PC-3 (cell line): ENCODE data around the gene UGT1A9. TPM values are rescaled to one million over a fixed set of nuclear protein-coding genes. Genes with fewer than 3 reads are reported as not detected.
A peak's percentile ranks its signal among the peaks of the same experiment; 100 is the strongest.
"Not testable (repeated sequence)": the region's sequence is repeated elsewhere in the genome, so short reads cannot be mapped to it uniquely, and the experiment has no call there.

ENCODE experiments used
- ATAC-seq: fragments of 200-7000 bp; cut with Tn5 transposase; 2 replicates; pipeline ENCODE4 v1.9.1; 2020; ENCODE audit warnings: mild to moderate bottlenecking, moderate library complexity
- BruUV-seq: library from RNA; stranded (reverse); fragments of 400-500 nt; replicated peaks from 2 replicates; lab custom pipeline; 2021; lab: Mats Ljungman, UMichigan
- CTCF ChIA-PET: fragments of 300-600 bp; sonication (Branson Sonifier 250); formaldehyde crosslinking; loops from one replicate; lab custom pipeline; 2022; ENCODE audit warnings: antibody characterized with exemption; lab: Charles Lee
- POLR2A ChIA-PET: fragments of 300-600 bp; sonication (Branson Sonifier 250); formaldehyde crosslinking; loops from one replicate; lab custom pipeline; 2022; ENCODE audit warnings: antibody characterized with exemption; ENCODE audit not compliant: unreplicated experiment; lab: Charles Lee
- DNase-seq: peaks from one replicate; pipeline ENCODE4 v3.0.0-alpha.2; 2015
- H2AFZ ChIP-seq: fragments of 300-600 bp; sonication (generic); 2 replicates; pipeline ENCODE4 v1.6.0; 2016; ENCODE audit warnings: antibody characterized with exemption, low read length
- H3F3A ChIP-seq: fragments of 300-600 bp; sonication (generic); one replicate; pipeline ENCODE4 v1.6.0; 2017; ENCODE audit warnings: antibody characterized with exemption, low read length, control low read depth, mild to moderate bottlenecking; ENCODE audit not compliant: unreplicated experiment
- H3K27ac ChIP-seq: fragments of 300-600 bp; sonication (generic); 2 replicates; pipeline ENCODE4 v1.5.1; 2016; ENCODE audit warnings: mild to moderate bottlenecking, low read length
- H3K27me3 ChIP-seq: fragments of 300-600 bp; sonication (generic); 2 replicates; pipeline ENCODE4 v1.6.1; 2016; ENCODE audit warnings: low read length, mixed read lengths
- H3K36me3 ChIP-seq: fragments of 300-600 bp; sonication (generic); 2 replicates; pipeline ENCODE4 v1.6.1; 2016; ENCODE audit warnings: low read depth, mixed run types, low read length, mixed read lengths
- H3K4me1 ChIP-seq: fragments of 300-600 bp; sonication (generic); 2 replicates; pipeline ENCODE4 v1.5.1; 2016; ENCODE audit warnings: low read length; ENCODE audit not compliant: insufficient read depth
- H3K4me2 ChIP-seq: fragments of 300-600 bp; sonication (generic); 2 replicates; pipeline ENCODE4 v1.6.0; 2016; ENCODE audit warnings: low read length
- H3K4me3 ChIP-seq: fragments of 300-600 bp; sonication (generic); 2 replicates; pipeline ENCODE4 v1.5.1; 2016; ENCODE audit warnings: mild to moderate bottlenecking, low read length, mixed read lengths
- H3K79me2 ChIP-seq: fragments of 300-600 bp; sonication (generic); 2 replicates; pipeline ENCODE4 v1.6.1; 2017; ENCODE audit warnings: low read length, mixed read lengths
- H3K9ac ChIP-seq: fragments of 300-600 bp; sonication (generic); 2 replicates; pipeline ENCODE4 v1.6.0; 2016; ENCODE audit warnings: mild to moderate bottlenecking, low read length
- H3K9me2 ChIP-seq: fragments of 300-600 bp; sonication (generic); replicated peaks from 2 replicates; pipeline ENCODE4 v1.6.1; 2016; ENCODE audit warnings: mixed run types, low read length, mixed read lengths
- H3K9me3 ChIP-seq: fragments of 300-600 bp; sonication (generic); 2 replicates; pipeline ENCODE4 v1.6.1; 2016; ENCODE audit warnings: low read length, mixed read lengths
- H4K20me1 ChIP-seq: fragments of 300-600 bp; sonication (generic); 2 replicates; pipeline ENCODE4 v1.6.1; 2016; ENCODE audit warnings: low read length, mixed read lengths
- EZH2 ChIP-seq: fragments of 300-600 bp; sonication (generic); IDR thresholded peaks from one replicate; pipeline ENCODE4 v1.6.1; 2017; ENCODE audit warnings: antibody characterized with exemption, mild to moderate bottlenecking, low read length; ENCODE audit not compliant: unreplicated experiment
- EZH2phosphoT487 ChIP-seq: fragments of 300-600 bp; sonication (generic); IDR thresholded peaks from 2 replicates; pipeline ENCODE4 v1.6.1; 2018; ENCODE audit warnings: mild to moderate bottlenecking, antibody characterized with exemption, low read length, borderline replicate concordance
- intact Hi-C: fragments of 100-400 bp; cut with micrococcal nuclease; formaldehyde crosslinking; loops from 2 replicates; pipeline ENCODE4 v1.9.0; 2023
- total RNA-seq: library from RNA; depleted of rRNA; stranded (reverse); fragments of >200 nt; gene quantifications from 2 replicates; pipeline ENCODE4 v1.2.3, GENCODE V29; 2014
- TF ChIP-seq, protein P1 (sequence below): fragments of 300-600 bp; sonication (generic); conservative IDR thresholded peaks from 2 replicates; pipeline ENCODE4 v1.5.1; 2017; ENCODE audit warnings: antibody characterized with exemption, low read depth, mild to moderate bottlenecking, low read length

Gene UGT1A9
- total RNA-seq, 1 experiment from 2014 or later = not detected

DNA sequence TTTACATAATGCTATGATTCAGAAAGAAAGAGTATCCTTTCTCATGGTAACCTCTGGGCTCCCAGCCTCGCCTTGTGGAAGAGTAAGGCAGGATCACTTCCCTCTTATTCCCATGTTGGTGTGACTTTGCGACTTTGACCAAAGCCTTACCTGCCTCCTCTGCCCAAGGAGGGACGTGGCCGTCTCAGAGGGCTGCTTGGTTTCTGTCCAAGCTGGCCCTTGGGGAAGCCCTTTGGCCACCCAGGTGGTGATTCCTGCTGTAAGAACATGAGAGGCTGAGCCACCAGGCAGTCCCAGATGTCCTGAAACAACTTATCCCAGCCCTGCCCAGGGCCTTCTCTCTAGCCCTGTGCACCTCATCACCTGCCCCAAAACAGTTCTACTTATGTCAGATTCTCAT is 27.0 kb downstream of the UGT1A9 start:
- H3K27me3 ChIP-seq = no peaks in the 10 kb centered on the region
- ATAC-seq (no peak), DNase-seq (no peak)
- TF ChIP-seq EZH2 (no peak), EZH2phosphoT487 (no peak)
- TF ChIP-seq, protein P1, sequence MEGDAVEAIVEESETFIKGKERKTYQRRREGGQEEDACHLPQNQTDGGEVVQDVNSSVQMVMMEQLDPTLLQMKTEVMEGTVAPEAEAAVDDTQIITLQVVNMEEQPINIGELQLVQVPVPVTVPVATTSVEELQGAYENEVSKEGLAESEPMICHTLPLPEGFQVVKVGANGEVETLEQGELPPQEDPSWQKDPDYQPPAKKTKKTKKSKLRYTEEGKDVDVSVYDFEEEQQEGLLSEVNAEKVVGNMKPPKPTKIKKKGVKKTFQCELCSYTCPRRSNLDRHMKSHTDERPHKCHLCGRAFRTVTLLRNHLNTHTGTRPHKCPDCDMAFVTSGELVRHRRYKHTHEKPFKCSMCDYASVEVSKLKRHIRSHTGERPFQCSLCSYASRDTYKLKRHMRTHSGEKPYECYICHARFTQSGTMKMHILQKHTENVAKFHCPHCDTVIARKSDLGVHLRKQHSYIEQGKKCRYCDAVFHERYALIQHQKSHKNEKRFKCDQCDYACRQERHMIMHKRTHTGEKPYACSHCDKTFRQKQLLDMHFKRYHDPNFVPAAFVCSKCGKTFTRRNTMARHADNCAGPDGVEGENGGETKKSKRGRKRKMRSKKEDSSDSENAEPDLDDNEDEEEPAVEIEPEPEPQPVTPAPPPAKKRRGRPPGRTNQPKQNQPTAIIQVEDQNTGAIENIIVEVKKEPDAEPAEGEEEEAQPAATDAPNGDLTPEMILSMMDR = no peak
- no peaks in the 10 kb centered on the region for H3F3A ChIP-seq
- no peaks in the 10 kb centered on the region for H3K9me2 ChIP-seq
- H3K4me1 ChIP-seq = peaks cover 10% of the 10 kb centered on the region
- H3K9me3 ChIP-seq = no peaks in the 10 kb centered on the region
- no peak overlapping the region for H3K4me3 ChIP-seq
- intact Hi-C loops = no loop called here
- no peak overlapping the region for H2AFZ ChIP-seq
- no peak overlapping the region for H3K27ac ChIP-seq
- no peak overlapping the region for H3K9ac ChIP-seq
- ChIA-PET CTCF (no interaction called here), POLR2A (no interaction called here)
- no peak overlapping the region for H3K4me2 ChIP-seq
- H3K79me2 ChIP-seq = no peaks in the 10 kb centered on the region
- no peaks in the 10 kb centered on the region for H3K36me3 ChIP-seq
- no peaks in the 10 kb centered on the region for H4K20me1 ChIP-seq
- no TSS peak for BruUV-seq

DNA sequence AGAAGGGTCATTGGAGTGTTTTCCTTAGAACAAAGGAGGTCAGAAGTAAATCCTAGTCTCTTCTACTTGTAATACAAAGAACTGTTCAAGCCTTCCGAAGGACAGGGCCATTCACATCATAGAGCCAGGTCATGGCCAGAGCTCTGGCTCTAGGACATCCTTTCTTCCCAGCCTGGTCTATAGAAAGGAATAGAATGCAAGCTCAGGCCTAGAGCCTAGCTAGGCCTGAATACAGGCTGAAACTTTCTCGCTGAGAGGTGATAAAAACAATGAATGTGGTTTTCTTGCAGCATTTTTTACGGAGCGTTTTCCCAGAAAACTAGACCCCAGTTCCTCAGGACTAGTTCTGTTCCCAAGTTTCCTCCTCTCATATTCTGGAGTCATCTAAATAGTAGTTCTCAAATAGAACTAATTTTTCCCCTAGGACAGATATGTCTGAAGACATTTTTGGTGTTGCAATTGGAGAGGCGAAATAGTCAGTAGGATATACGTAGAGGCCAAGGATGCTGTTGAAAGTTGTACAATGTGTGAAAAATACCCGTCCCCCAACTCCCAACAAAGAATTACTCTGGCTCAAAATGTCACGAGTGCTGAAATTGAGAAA is 27.8 kb downstream of the UGT1A9 start:
- Histone ChIP-seq H3K4me3 (no peak overlapping the region), H3K9me2 (no peaks in the 10 kb centered on the region), H2AFZ (peak overlapping the region; percentile 64), H3F3A (no peaks in the 10 kb centered on the region), H3K27me3 (no peaks in the 10 kb centered on the region), H3K9ac (peak overlapping the region; percentile 55), H3K36me3 (no peaks in the 10 kb centered on the region), H3K4me2 (no peak overlapping the region), H3K4me1 (peaks cover 10% of the 10 kb centered on the region), H3K79me2 (no peaks in the 10 kb centered on the region), H3K27ac (peak overlapping the region; percentile 91), H3K9me3 (no peaks in the 10 kb centered on the region), H4K20me1 (no peaks in the 10 kb centered on the region)
- ChIA-PET POLR2A (no interaction called here), CTCF (no interaction called here)
- DNase-seq (no peak), ATAC-seq (no peak)
- intact Hi-C loops = no loop called here
- BruUV-seq = TSS peak; percentile 46
- TF ChIP-seq, protein P1 = no peak
- no peak for TF ChIP-seq EZH2phosphoT487
- no peak for TF ChIP-seq EZH2

DNA sequence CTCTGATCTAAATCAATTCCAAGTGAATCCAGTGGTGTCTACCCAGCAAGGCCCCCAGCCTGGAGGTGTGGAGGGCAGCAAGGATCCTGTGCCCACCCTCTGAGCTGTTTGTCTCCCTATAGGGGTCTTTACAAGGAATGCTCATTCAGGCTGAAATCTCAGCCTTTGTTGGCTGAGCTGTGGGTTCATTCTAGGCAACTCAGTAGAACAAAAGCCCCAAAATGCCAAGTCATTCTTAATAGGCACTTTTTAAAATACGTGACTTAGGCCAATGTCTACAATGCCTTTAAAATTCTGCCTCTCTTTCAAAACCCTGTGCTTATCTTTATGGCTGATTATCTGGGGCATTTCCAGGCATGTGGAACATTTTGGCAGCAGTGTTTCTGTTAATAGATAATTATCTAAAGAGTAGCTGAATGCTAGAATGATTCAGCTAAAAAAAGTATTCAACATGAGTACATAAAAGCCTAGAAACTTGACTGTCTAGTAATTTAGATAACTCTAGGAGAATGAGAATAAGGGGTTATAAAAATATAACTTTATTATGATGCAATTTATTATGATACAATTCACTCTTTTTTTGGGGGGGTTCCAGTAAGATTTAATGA is 28.4 kb downstream of the UGT1A9 start:
- CTCF ChIA-PET = no interaction called here
- Histone ChIP-seq H3K9ac (peak overlapping the region; percentile 55), H3K4me3 (no peak overlapping the region), H3K9me2 (no peaks in the 10 kb centered on the region), H3K27ac (peak overlapping the region; percentile 91), H3K4me2 (no peak overlapping the region), H3K36me3 (no peaks in the 10 kb centered on the region), H3K9me3 (no peaks in the 10 kb centered on the region), H3F3A (no peaks in the 10 kb centered on the region), H3K4me1 (peaks cover 10% of the 10 kb centered on the region), H3K27me3 (no peaks in the 10 kb centered on the region), H3K79me2 (no peaks in the 10 kb centered on the region), H2AFZ (peak overlapping the region; percentile 64), H4K20me1 (no peaks in the 10 kb centered on the region)
- ATAC-seq (peak; percentile 75), DNase-seq (peak; percentile 81)
- BruUV-seq = no TSS peak
- POLR2A ChIA-PET = no interaction called here
- TF ChIP-seq EZH2 = no peak
- TF ChIP-seq, protein P1 = no peak
- no peak for TF ChIP-seq EZH2phosphoT487
- intact Hi-C loops = no loop called here

DNA sequence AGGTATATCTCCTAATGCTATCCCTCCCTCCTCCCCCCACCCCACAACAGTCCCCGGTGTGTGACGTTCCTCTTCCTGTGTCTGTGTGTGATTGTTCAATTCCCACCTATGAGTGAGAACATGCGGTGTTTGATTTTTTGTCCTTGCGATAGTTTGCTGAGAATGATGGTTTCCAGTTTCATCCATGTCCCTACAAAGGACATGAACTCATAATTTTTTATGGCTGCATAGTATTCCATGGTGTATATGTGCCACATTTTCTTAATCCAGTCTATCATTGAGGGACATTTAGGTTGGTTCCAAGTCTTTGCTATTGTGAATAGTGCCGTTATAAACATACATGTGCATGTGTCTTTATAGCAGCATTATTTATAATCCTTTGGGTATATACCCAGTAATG is 29.1 kb downstream of the UGT1A9 start:
- H3K9ac ChIP-seq, intact Hi-C loops, H4K20me1 ChIP-seq, POLR2A ChIA-PET, H3F3A ChIP-seq, H3K4me3 ChIP-seq, ATAC-seq, DNase-seq, H3K36me3 ChIP-seq, H3K27me3 ChIP-seq, H3K9me2 ChIP-seq, CTCF ChIA-PET, BruUV-seq, H3K4me2 ChIP-seq, H2AFZ ChIP-seq, H3K9me3 ChIP-seq, H3K27ac ChIP-seq, H3K79me2 ChIP-seq: not testable (repeated sequence)
- peaks cover 12% of the 10 kb centered on the region for H3K4me1 ChIP-seq
